Stimulated activated naive CD8-positive, alpha-beta T cell treated with anti-CD3 and anti-CD28 coated beads, Interleukin-15, Interleukin-2, amounts not matched to agents 100 ng/mL and 50 ng/mL, for 24 hours (primary cell): ENCODE data around the gene CIAO1.
"Not testable (repeated sequence)": the region's sequence is repeated elsewhere in the genome, so short reads cannot be mapped to it uniquely, and the experiment has no call there.

Experiments used
- H3K27ac Mint-ChIP-seq: one replicate; pipeline ENCODE4 v1.8.0; 2021; ENCODE audit warnings: mild to moderate bottlenecking, mixed read lengths
- H3K27me3 Mint-ChIP-seq: one replicate; pipeline ENCODE4 v1.8.0; 2021; ENCODE audit warnings: mixed read lengths
- H3K36me3 Mint-ChIP-seq: one replicate; pipeline ENCODE4 v1.8.0; 2021; ENCODE audit warnings: low read depth, mixed read lengths
- H3K4me1 Mint-ChIP-seq: one replicate; pipeline ENCODE4 v1.8.0; 2021; ENCODE audit warnings: low read depth, mixed read lengths
- H3K4me3 Mint-ChIP-seq: one replicate; pipeline ENCODE4 v1.8.0; 2021; ENCODE audit warnings: mild to moderate bottlenecking, mixed read lengths
- H3K9me3 Mint-ChIP-seq: one replicate; pipeline ENCODE4 v1.8.0; 2021; ENCODE audit warnings: mixed read lengths

CIAO1 gene

GRCh38 chr2:96265840-96266679 lies at the start of gene CIAO1, which contains the start of gene TMEM127:
Gene CIAO1, plus strand, starts transcription at chr2:96266225. Its CDS starts 126 bp downstream, at chr2:96266351.
Gene TMEM127, minus strand, starts transcription at chr2:96265997. Its CDS starts 616 bp downstream, at chr2:96265381.
- H3K4me3 Mint-ChIP-seq, result peak within 1 kb of the TSS; percentile 99
- H3K4me1 Mint-ChIP-seq, result peaks cover 53% of the 10 kb centered on the region
- H3K27ac Mint-ChIP-seq, result peak within 1 kb of the TSS; percentile 98
- H3K27me3 Mint-ChIP-seq, result no peaks in the 10 kb centered on the region
- peaks cover 49% of the 10 kb centered on the region for H3K36me3 Mint-ChIP-seq
- H3K9me3 Mint-ChIP-seq, result no peaks in the 10 kb centered on the region

GRCh38 chr2:96218508-96219131 lies 47.4 kb upstream of the CIAO1 start:
- no peaks in the 10 kb centered on the region for H3K9me3 Mint-ChIP-seq
- no peak overlapping the region for H3K4me3 Mint-ChIP-seq
- no peak overlapping the region for H3K27ac Mint-ChIP-seq
- no peaks in the 10 kb centered on the region for H3K27me3 Mint-ChIP-seq
- no peaks in the 10 kb centered on the region for H3K4me1 Mint-ChIP-seq
- H3K36me3 Mint-ChIP-seq, result no peaks in the 10 kb centered on the region

GRCh38 chr2:96219959-96220358 lies 46.1 kb upstream of the CIAO1 start:
- not testable (repeated sequence) for H3K27ac Mint-ChIP-seq, H3K4me1 Mint-ChIP-seq, H3K9me3 Mint-ChIP-seq, H3K27me3 Mint-ChIP-seq, H3K36me3 Mint-ChIP-seq, H3K4me3 Mint-ChIP-seq

- H3K4me3 Mint-ChIP-seq, H3K4me1 Mint-ChIP-seq, H3K27me3 Mint-ChIP-seq, H3K9me3 Mint-ChIP-seq, H3K36me3 Mint-ChIP-seq, H3K27ac Mint-ChIP-seq: not testable (repeated sequence)
These were observed 44.9 kb upstream of the CIAO1 start for GRCh38 chr2:96221106-96221505.

- Mint-ChIP-seq H3K27ac (peak overlapping the region; percentile 34), H3K4me3 (no peak overlapping the region), H3K4me1 (peaks cover 9% of the 10 kb centered on the region), H3K9me3 (no peaks in the 10 kb centered on the region), H3K36me3 (no peaks in the 10 kb centered on the region), H3K27me3 (no peaks in the 10 kb centered on the region)
These were observed 41.0 kb upstream of the CIAO1 start for GRCh38 chr2:96225016-96225533.

GRCh38 chr2:96231316-96231715 lies 34.7 kb upstream of the CIAO1 start:
- no peaks in the 10 kb centered on the region for H3K27me3 Mint-ChIP-seq
- H3K36me3 Mint-ChIP-seq, result no peaks in the 10 kb centered on the region
- no peak overlapping the region for H3K27ac Mint-ChIP-seq
- peaks cover 6% of the 10 kb centered on the region for H3K4me1 Mint-ChIP-seq
- no peak overlapping the region for H3K4me3 Mint-ChIP-seq
- H3K9me3 Mint-ChIP-seq, result no peaks in the 10 kb centered on the region

- Mint-ChIP-seq H3K27me3 (no peaks in the 10 kb centered on the region), H3K4me1 (peaks cover 6% of the 10 kb centered on the region), H3K36me3 (no peaks in the 10 kb centered on the region), H3K9me3 (no peaks in the 10 kb centered on the region), H3K27ac (no peak overlapping the region), H3K4me3 (no peak overlapping the region)
These were observed 32.6 kb upstream of the CIAO1 start for GRCh38 chr2:96233436-96233835.

GRCh38 chr2:96233880-96234316 lies 32.1 kb upstream of the CIAO1 start:
- Mint-ChIP-seq H3K27me3 (no peaks in the 10 kb centered on the region), H3K4me1 (peaks cover 6% of the 10 kb centered on the region), H3K4me3 (no peak overlapping the region)

GRCh38 chr2:96236882-96237281 lies 29.1 kb upstream of the CIAO1 start:
- no peaks in the 10 kb centered on the region for H3K36me3 Mint-ChIP-seq
- no peak overlapping the region for H3K27ac Mint-ChIP-seq
- H3K27me3 Mint-ChIP-seq, result no peaks in the 10 kb centered on the region
- H3K9me3 Mint-ChIP-seq, result no peaks in the 10 kb centered on the region
- peaks cover 21% of the 10 kb centered on the region for H3K4me1 Mint-ChIP-seq
- H3K4me3 Mint-ChIP-seq, result no peak overlapping the region

More at GRCh38 chr2:96233880-96234316, 32.1 kb upstream of the CIAO1 start:
- no peak overlapping the region for H3K27ac Mint-ChIP-seq
- H3K9me3 Mint-ChIP-seq, result no peaks in the 10 kb centered on the region
- H3K36me3 Mint-ChIP-seq, result no peaks in the 10 kb centered on the region

GRCh38 chr2:96238266-96238665 lies 27.8 kb upstream of the CIAO1 start:
- H3K4me1 Mint-ChIP-seq, result peaks cover 35% of the 10 kb centered on the region
- no peak overlapping the region for H3K4me3 Mint-ChIP-seq
- no peaks in the 10 kb centered on the region for H3K9me3 Mint-ChIP-seq
- H3K27me3 Mint-ChIP-seq, result no peaks in the 10 kb centered on the region
- no peaks in the 10 kb centered on the region for H3K36me3 Mint-ChIP-seq
- no peak overlapping the region for H3K27ac Mint-ChIP-seq

GRCh38 chr2:96239091-96239490 lies 26.9 kb upstream of the CIAO1 start:
- Mint-ChIP-seq H3K27me3 (no peaks in the 10 kb centered on the region), H3K36me3 (no peaks in the 10 kb centered on the region), H3K9me3 (no peaks in the 10 kb centered on the region), H3K27ac (no peak overlapping the region), H3K4me1 (peaks cover 32% of the 10 kb centered on the region), H3K4me3 (no peak overlapping the region)

- no peak overlapping the region for H3K4me3 Mint-ChIP-seq
- H3K36me3 Mint-ChIP-seq, result no peaks in the 10 kb centered on the region
- no peaks in the 10 kb centered on the region for H3K27me3 Mint-ChIP-seq
- H3K9me3 Mint-ChIP-seq, result no peaks in the 10 kb centered on the region
- no peak overlapping the region for H3K27ac Mint-ChIP-seq
- peaks cover 32% of the 10 kb centered on the region for H3K4me1 Mint-ChIP-seq
These were observed 26.2 kb upstream of the CIAO1 start for GRCh38 chr2:96239745-96240264.

GRCh38 chr2:96240341-96241038 lies 25.5 kb upstream of the CIAO1 start:
- Mint-ChIP-seq H3K27ac (peak overlapping the region; percentile 82), H3K9me3 (no peaks in the 10 kb centered on the region), H3K4me3 (no peak overlapping the region), H3K4me1 (peaks cover 35% of the 10 kb centered on the region), H3K36me3 (no peaks in the 10 kb centered on the region), H3K27me3 (no peaks in the 10 kb centered on the region)

GRCh38 chr2:96241227-96241626 lies 24.8 kb upstream of the CIAO1 start:
- no peaks in the 10 kb centered on the region for H3K9me3 Mint-ChIP-seq
- H3K27ac Mint-ChIP-seq, result peak overlapping the region; percentile 82
- no peaks in the 10 kb centered on the region for H3K27me3 Mint-ChIP-seq
- no peaks in the 10 kb centered on the region for H3K36me3 Mint-ChIP-seq
- peaks cover 42% of the 10 kb centered on the region for H3K4me1 Mint-ChIP-seq
- H3K4me3 Mint-ChIP-seq, result peak overlapping the region; percentile 38
